GM23338 (cell line): ENCODE measurements around the gene PRSS56. TPM values are rescaled to one million over a fixed set of nuclear protein-coding genes. Genes with fewer than 3 reads are reported as not detected.
A peak's percentile ranks its signal among the peaks of the same experiment; 100 is the strongest.

ENCODE experiments used
- ATAC-seq: fragments of 200-7000 bp; cut with Tn5 transposase; 3 replicates; pipeline ENCODE4 v1.9.1; 2020
- DNase-seq: peaks from one replicate; pipeline ENCODE4 v3.0.0-alpha.2; 2015; ENCODE audit warnings: low spot score
- H2AFZ ChIP-seq: fragments of 200-600 bp; sonication (generic); 2 replicates; pipeline ENCODE4 v1.8.0; 2016; ENCODE audit warnings: antibody characterized with exemption, mild to moderate bottlenecking, moderate library complexity
- H3F3A ChIP-seq: fragments of 200-600 bp; sonication (generic); replicated peaks from 2 replicates; pipeline ENCODE4 v1.8.0; 2017; ENCODE audit warnings: antibody characterized with exemption, mixed run types, low read depth
- H3K27ac ChIP-seq: fragments of 200-600 bp; sonication (generic); 2 replicates; pipeline ENCODE4 v1.6.1; 2016; ENCODE audit warnings: low read depth
- H3K27me3 ChIP-seq: fragments of 200-600 bp; sonication (generic); 2 replicates; pipeline ENCODE4 v1.8.0; 2016; ENCODE audit warnings: mild to moderate bottlenecking, mixed run types, moderate library complexity; ENCODE audit not compliant: insufficient read depth
- H3K36me3 ChIP-seq: fragments of 200-600 bp; sonication (generic); 2 replicates; pipeline ENCODE4 v1.8.0; 2016; ENCODE audit warnings: mild to moderate bottlenecking; ENCODE audit not compliant: insufficient read depth
- H3K4me1 ChIP-seq: fragments of 200-600 bp; sonication (generic); 2 replicates; pipeline ENCODE4 v1.8.0; 2016; ENCODE audit warnings: mild to moderate bottlenecking, moderate library complexity; ENCODE audit not compliant: insufficient read depth
- H3K4me2 ChIP-seq: fragments of 200-600 bp; sonication (generic); 2 replicates; pipeline ENCODE4 v1.7.1; 2017; ENCODE audit warnings: mixed run types
- H3K4me3 ChIP-seq: fragments of 200-600 bp; sonication (generic); 2 replicates; pipeline ENCODE4 v1.6.1; 2016; ENCODE audit warnings: mixed run types
- H3K79me2 ChIP-seq: fragments of 200-600 bp; sonication (generic); replicated peaks from 2 replicates; pipeline ENCODE4 v1.8.0; 2017; ENCODE audit warnings: mild to moderate bottlenecking; ENCODE audit not compliant: insufficient read depth
- H3K9me2 ChIP-seq: fragments of 200-600 bp; sonication (generic); 2 replicates; pipeline ENCODE4 v1.8.0; 2017; ENCODE audit not compliant: insufficient read depth
- H4K20me1 ChIP-seq: fragments of 200-600 bp; sonication (generic); replicated peaks from 2 replicates; pipeline ENCODE4 v1.8.0; 2017; ENCODE audit warnings: mild to moderate bottlenecking; ENCODE audit not compliant: insufficient read depth
- H3K27ac Mint-ChIP-seq: 2 replicates; pipeline ENCODE4 v1.8.0; 2020; ENCODE audit warnings: inconsistent platforms, mild to moderate bottlenecking, moderate library complexity, mixed read lengths
- H3K27me3 Mint-ChIP-seq: 3 replicates; pipeline ENCODE4 v1.8.0; 2022; ENCODE audit warnings: low read depth, mild to moderate bottlenecking, moderate library complexity, mixed read lengths, inconsistent platforms; ENCODE audit not compliant: insufficient read depth, poor library complexity
- H3K36me3 Mint-ChIP-seq: 3 replicates; pipeline ENCODE4 v1.8.0; 2021; ENCODE audit warnings: low read depth, mild to moderate bottlenecking, inconsistent platforms, moderate library complexity, mixed read lengths
- H3K4me1 Mint-ChIP-seq: 3 replicates; pipeline ENCODE4 v1.8.0; 2020; ENCODE audit warnings: mild to moderate bottlenecking, inconsistent platforms, mixed read lengths
- H3K4me3 Mint-ChIP-seq: 3 replicates; pipeline ENCODE4 v1.8.0; 2021; ENCODE audit warnings: moderate library complexity, mild to moderate bottlenecking, inconsistent platforms, mixed read lengths
- H3K9me3 Mint-ChIP-seq: 3 replicates; pipeline ENCODE4 v1.8.0; 2020; ENCODE audit warnings: moderate library complexity, mild to moderate bottlenecking, inconsistent platforms, mixed read lengths
- EZH2 ChIP-seq: fragments of 200-600 bp; sonication (generic); IDR thresholded peaks from one replicate; pipeline ENCODE4 v1.8.0; 2017; ENCODE audit warnings: antibody characterized with exemption, mild to moderate bottlenecking, low read depth; ENCODE audit not compliant: unreplicated experiment
- EZH2phosphoT487 ChIP-seq: fragments of 200-600 bp; sonication (generic); IDR thresholded peaks from one replicate; pipeline ENCODE4 v1.8.1; 2018; ENCODE audit warnings: antibody characterized with exemption; ENCODE audit not compliant: unreplicated experiment
- JUNB ChIP-seq: IDR thresholded peaks from one replicate; pipeline ENCODE4 v1.6.1; 2016; ENCODE audit warnings: antibody characterized with exemption; ENCODE audit not compliant: unreplicated experiment
- NANOG ChIP-seq: IDR thresholded peaks from 2 replicates; pipeline ENCODE4 v1.6.1; 2016; ENCODE audit warnings: antibody characterized with exemption, borderline replicate concordance
- POLR2AphosphoS5 ChIP-seq: IDR thresholded peaks from 2 replicates; pipeline ENCODE4 v1.6.1; 2016; ENCODE audit warnings: antibody characterized with exemption, low read depth
- ZNF114 ChIP-seq: fragments of 250-450 bp; sonication (Bioruptor Pico); IDR thresholded peaks from 2 replicates; pipeline ENCODE4 v1.5.0; 2020; ENCODE audit warnings: mild to moderate bottlenecking, moderate library complexity
- ZNF331 ChIP-seq: fragments of 250-450 bp; sonication (Bioruptor Pico); IDR thresholded peaks from 2 replicates; pipeline ENCODE4 v1.5.0; 2020; ENCODE audit warnings: low read depth, mild to moderate bottlenecking, moderate library complexity
- ZNF462 ChIP-seq: fragments of 250-450 bp; sonication (Bioruptor Pico); IDR thresholded peaks from 2 replicates; pipeline ENCODE4 v1.5.0; 2020; ENCODE audit warnings: mild to moderate bottlenecking, moderate library complexity
- polyA plus RNA-seq: library from polyadenylated mRNA; unstranded; fragments of >200 nt; fragmentation: Nextera tagmentation; extraction: Ambion mirVana; gene quantifications from 2 replicates; pipeline ENCODE4 v1.2.1, GENCODE V29; 2016
- total RNA-seq: library from RNA; depleted of rRNA; stranded (reverse); fragments of >200 nt; shearing (Covaris generic); gene quantifications from 2 replicates; pipeline ENCODE4 v1.2.3, GENCODE V29; 2014
- TF ChIP-seq, protein P1 (sequence below): IDR thresholded peaks from one replicate; pipeline ENCODE4 v1.6.1; 2018; ENCODE audit warnings: antibody characterized with exemption; ENCODE audit not compliant: unreplicated experiment
- TF ChIP-seq, protein P2 (sequence below), 2 experiments: fragments of 200-600 bp in 1 of 2; sonication (generic) in 1 of 2; conservative IDR thresholded peaks; 2 replicates each; pipeline versions ENCODE4 v1.5.1 to v1.6.1; 2016 to 2017; ENCODE audit warnings: antibody characterized with exemption in 2 of 2, low read depth in 2 of 2, mild to moderate bottlenecking in 2 of 2, moderate library complexity in 1 of 2

PRSS56 gene
- total and polyA plus RNA-seq, 2 experiments from 2014 or later: 0.27 to 0.31 TPM

DNA sequence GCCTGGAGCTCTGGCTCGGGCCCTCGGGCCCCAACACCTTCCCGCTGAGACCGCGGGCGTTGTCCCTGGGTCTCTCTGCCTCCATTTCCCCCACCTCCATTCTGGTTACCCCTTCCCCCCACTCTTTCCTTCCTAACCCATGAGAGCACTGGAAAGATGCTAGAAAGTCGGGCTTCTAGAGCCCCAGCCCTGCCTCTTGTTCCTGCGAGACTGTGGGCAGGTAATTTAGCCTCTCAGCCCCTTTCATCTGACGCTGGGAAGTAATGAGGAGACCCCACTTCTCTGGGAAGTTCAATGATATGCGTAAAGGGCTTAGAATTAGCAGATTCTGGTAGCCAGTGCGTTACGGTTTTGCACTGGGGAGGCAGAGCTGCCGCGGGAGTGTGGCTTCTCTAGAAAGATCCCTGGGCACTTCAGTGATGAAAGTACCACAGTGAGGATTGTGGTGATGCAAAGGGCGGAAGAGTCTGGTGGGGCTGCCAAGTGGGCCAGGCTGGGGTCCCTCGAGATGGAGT, 16.3 kb upstream of the PRSS56 start:
- peak overlapping the region; percentile 93 for H3K4me2 ChIP-seq
- TF ChIP-seq EZH2 (peak; percentile 54), EZH2phosphoT487 (no peak), POLR2AphosphoS5 (no peak)
- TF ChIP-seq, protein P1, sequence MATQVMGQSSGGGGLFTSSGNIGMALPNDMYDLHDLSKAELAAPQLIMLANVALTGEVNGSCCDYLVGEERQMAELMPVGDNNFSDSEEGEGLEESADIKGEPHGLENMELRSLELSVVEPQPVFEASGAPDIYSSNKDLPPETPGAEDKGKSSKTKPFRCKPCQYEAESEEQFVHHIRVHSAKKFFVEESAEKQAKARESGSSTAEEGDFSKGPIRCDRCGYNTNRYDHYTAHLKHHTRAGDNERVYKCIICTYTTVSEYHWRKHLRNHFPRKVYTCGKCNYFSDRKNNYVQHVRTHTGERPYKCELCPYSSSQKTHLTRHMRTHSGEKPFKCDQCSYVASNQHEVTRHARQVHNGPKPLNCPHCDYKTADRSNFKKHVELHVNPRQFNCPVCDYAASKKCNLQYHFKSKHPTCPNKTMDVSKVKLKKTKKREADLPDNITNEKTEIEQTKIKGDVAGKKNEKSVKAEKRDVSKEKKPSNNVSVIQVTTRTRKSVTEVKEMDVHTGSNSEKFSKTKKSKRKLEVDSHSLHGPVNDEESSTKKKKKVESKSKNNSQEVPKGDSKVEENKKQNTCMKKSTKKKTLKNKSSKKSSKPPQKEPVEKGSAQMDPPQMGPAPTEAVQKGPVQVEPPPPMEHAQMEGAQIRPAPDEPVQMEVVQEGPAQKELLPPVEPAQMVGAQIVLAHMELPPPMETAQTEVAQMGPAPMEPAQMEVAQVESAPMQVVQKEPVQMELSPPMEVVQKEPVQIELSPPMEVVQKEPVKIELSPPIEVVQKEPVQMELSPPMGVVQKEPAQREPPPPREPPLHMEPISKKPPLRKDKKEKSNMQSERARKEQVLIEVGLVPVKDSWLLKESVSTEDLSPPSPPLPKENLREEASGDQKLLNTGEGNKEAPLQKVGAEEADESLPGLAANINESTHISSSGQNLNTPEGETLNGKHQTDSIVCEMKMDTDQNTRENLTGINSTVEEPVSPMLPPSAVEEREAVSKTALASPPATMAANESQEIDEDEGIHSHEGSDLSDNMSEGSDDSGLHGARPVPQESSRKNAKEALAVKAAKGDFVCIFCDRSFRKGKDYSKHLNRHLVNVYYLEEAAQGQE: no peak
- H3K36me3 ChIP-seq: no peaks in the 10 kb centered on the region
- H3K4me1 Mint-ChIP-seq: peaks cover 30% of the 10 kb centered on the region
- no peak overlapping the region for H3K27ac Mint-ChIP-seq
- H3K27ac ChIP-seq: no peak overlapping the region
- H3K27me3 ChIP-seq: peaks cover 46% of the 10 kb centered on the region
- peak overlapping the region; percentile 81 for H3K4me3 Mint-ChIP-seq
- peaks cover 21% of the 10 kb centered on the region; the same call in 1 of the 2 replicates for H3K4me1 ChIP-seq
- H3F3A ChIP-seq: no peaks in the 10 kb centered on the region; the same call in 1 of the 2 replicates
- ATAC-seq: no peak
- H3K4me3 ChIP-seq: peak overlapping the region; percentile 72
- no peaks in the 10 kb centered on the region for H3K9me2 ChIP-seq
- no peaks in the 10 kb centered on the region for H3K36me3 Mint-ChIP-seq
- peak overlapping the region; percentile 90 for H2AFZ ChIP-seq
- no peaks in the 10 kb centered on the region for H3K79me2 ChIP-seq
- DNase-seq: no peak
- H3K9me3 Mint-ChIP-seq: no peaks in the 10 kb centered on the region
- no peaks in the 10 kb centered on the region for H4K20me1 ChIP-seq
- H3K27me3 Mint-ChIP-seq: peaks cover 66% of the 10 kb centered on the region

GRCh38 chr2:232504438-232504837, 15.8 kb upstream of the PRSS56 start:
- Histone ChIP-seq H3K27ac (no peak overlapping the region), H3K4me1 (peaks cover 21% of the 10 kb centered on the region; the same call in 1 of the 2 replicates), H3K4me2 (no peak overlapping the region), H2AFZ (no peak overlapping the region), H3K4me3 (no peak overlapping the region), H3K27me3 (peaks cover 46% of the 10 kb centered on the region), H3K79me2 (no peaks in the 10 kb centered on the region), H3K36me3 (no peaks in the 10 kb centered on the region), H3K9me2 (no peaks in the 10 kb centered on the region), H3F3A (no peaks in the 10 kb centered on the region; the same call in 1 of the 2 replicates), H4K20me1 (no peaks in the 10 kb centered on the region)
- Mint-ChIP-seq H3K4me3 (peak overlapping the region; percentile 81), H3K36me3 (no peaks in the 10 kb centered on the region), H3K27me3 (peaks cover 64% of the 10 kb centered on the region), H3K9me3 (no peaks in the 10 kb centered on the region), H3K4me1 (peaks cover 30% of the 10 kb centered on the region), H3K27ac (no peak overlapping the region)
- no peak for ATAC-seq
- DNase-seq: peak; percentile 62
- TF ChIP-seq POLR2AphosphoS5: no peak
- no peak for TF ChIP-seq ZNF462 (CRISPR knock-in tag)
- TF ChIP-seq NANOG: no peak
- no peak for TF ChIP-seq ZNF331
- no peak for TF ChIP-seq EZH2phosphoT487
- TF ChIP-seq JUNB: no peak
- no peak for TF ChIP-seq ZNF114
- TF ChIP-seq, protein P2, sequence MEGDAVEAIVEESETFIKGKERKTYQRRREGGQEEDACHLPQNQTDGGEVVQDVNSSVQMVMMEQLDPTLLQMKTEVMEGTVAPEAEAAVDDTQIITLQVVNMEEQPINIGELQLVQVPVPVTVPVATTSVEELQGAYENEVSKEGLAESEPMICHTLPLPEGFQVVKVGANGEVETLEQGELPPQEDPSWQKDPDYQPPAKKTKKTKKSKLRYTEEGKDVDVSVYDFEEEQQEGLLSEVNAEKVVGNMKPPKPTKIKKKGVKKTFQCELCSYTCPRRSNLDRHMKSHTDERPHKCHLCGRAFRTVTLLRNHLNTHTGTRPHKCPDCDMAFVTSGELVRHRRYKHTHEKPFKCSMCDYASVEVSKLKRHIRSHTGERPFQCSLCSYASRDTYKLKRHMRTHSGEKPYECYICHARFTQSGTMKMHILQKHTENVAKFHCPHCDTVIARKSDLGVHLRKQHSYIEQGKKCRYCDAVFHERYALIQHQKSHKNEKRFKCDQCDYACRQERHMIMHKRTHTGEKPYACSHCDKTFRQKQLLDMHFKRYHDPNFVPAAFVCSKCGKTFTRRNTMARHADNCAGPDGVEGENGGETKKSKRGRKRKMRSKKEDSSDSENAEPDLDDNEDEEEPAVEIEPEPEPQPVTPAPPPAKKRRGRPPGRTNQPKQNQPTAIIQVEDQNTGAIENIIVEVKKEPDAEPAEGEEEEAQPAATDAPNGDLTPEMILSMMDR (conservative IDR thresholded peaks at IDR 0.05; ENCODE audit: low read depth in 2 of 2): no peak
